NCI-H2196 treated with DMSO at 0.1 percent for 48 hours (cell line): ENCODE measurements around the gene ANXA6.

ENCODE experiments used
- DNase-seq: peaks from one replicate; lab custom pipeline; 2025; ENCODE audit not compliant: unreplicated experiment; lab: John Stamatoyannopoulos, UW

Gene ANXA6

GRCh38 chr5:151106043-151106442 lies 51.5 kb downstream of the ANXA6 start:
- DNase-seq: no peak

DNA sequence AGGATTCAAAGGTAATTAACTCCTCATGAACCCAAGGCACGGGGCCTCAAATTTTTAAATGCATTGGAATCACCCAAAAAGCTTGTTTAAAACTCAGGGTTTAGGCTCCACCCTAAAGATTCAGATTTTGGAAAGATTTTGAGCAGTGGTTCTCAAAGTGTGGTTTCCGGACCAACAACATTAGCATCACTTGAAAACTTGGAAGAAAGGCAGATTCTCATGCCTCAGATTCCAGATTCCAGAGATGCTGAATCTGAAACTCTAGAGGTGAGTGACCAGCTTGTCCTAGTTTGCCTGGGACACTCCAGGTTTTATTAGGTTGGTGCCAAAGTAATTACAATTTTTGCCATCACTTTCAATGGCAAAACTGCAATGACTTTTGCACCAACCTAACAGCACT lies 52.0 kb downstream of the ANXA6 start:
- DNase-seq: no peak

DNA sequence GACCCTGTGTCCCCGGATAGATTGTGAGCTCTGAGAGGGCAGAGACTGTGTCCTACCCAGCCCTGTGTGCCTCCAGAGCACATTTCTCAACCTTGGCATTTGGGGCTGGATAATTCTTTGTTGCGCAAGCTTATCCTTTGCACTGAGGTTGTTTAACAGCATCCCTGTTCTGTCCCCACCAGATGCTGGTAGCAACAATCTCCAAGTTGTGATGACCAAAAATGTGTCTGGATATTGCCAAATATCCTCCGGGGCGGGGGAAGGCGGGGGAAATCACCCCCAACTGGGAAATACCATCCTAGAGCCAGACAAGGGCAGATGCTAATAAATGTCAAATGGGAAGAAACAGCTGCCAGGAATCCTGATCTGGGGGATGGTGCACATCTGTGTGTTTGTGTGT lies 52.8 kb downstream of the ANXA6 start:
- DNase-seq: no peak

- DNase-seq: no peak
Observed at GRCh38 chr5:151101746-151102145, 55.8 kb downstream of the ANXA6 start.

- DNase-seq: no peak
Observed at GRCh38 chr5:151101151-151101550, 56.4 kb downstream of the ANXA6 start.

DNA sequence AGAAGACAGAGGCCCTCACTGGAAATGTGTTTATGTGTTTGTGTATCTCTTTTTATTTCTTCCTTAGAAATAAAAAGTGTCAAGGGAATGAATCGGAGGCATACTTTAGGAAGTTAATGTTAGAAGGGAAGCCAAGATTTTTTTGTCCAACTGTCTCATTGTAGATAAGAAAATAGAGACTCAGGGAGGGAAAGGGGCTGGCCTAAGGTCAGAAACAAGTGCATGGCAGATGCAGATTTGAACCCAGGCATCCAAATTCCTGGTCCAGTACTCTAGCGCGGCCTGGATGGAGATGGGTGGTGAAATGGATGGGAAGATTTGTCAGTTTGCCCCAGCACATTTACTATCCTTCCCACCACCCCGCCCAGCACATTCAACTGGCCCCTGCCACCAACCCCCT lies 56.9 kb downstream of the ANXA6 start:
- DNase-seq: no peak

DNA sequence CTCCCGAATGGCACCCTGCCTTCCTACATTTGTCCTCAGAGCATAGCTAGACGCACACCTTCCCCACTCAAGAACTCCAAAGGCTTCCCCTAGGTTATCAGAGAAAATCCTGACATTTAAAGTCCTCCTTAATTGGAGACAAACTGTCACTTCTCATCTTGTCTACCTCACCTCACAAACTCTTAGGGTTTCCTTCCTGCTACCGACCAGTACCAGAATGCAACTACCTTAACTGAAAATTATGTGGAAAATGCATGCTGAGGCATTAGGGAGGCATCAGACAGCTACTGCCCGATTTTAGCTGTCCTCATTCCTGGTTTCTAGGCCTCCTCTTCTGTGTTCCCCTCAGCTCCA lies 58.8 kb downstream of the ANXA6 start:
- DNase-seq: no peak

GRCh38 chr5:151097820-151098767 lies 59.5 kb downstream of the ANXA6 start:
- DNase-seq: no peak

GRCh38 chr5:151097061-151097460 lies 60.5 kb downstream of the ANXA6 start:
- DNase-seq: no peak

- DNase-seq: no peak
Observed at GRCh38 chr5:151096001-151096373, 61.6 kb downstream of the ANXA6 start.

DNA sequence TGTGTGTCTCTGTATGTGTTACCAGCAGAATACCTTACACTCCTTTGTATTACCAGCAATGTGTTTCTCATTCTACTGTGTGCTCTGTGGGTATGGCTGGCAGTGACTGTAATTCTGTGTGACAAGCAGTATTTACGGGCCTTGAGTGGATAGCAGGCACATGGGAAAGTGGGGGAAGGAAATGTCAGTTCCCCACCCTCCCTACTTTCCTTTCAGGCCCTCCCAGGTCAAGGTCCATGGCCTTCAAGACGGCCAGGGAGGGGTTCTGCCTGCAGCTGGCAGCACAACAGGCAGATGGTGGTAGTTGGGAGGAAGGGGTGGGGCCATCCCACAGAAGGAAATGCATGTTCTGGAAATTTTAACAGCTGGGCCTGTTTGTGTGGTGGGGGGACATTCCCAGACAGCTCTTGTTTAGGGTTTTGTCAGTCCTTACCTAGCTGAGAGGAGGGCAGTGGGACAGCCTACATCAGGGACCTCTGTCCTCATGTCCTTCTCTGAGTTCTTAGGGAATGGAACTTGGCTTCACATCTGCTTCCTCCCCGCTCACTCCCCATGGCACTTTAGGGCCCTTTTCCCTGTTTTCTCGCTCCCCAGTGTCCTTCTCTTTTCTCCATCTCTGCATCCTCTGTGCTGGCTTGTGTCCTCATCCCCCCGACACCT lies 62.1 kb downstream of the ANXA6 start:
- no peak for DNase-seq

- DNase-seq: no peak
Observed at GRCh38 chr5:151094852-151095245, 62.7 kb downstream of the ANXA6 start.

DNA sequence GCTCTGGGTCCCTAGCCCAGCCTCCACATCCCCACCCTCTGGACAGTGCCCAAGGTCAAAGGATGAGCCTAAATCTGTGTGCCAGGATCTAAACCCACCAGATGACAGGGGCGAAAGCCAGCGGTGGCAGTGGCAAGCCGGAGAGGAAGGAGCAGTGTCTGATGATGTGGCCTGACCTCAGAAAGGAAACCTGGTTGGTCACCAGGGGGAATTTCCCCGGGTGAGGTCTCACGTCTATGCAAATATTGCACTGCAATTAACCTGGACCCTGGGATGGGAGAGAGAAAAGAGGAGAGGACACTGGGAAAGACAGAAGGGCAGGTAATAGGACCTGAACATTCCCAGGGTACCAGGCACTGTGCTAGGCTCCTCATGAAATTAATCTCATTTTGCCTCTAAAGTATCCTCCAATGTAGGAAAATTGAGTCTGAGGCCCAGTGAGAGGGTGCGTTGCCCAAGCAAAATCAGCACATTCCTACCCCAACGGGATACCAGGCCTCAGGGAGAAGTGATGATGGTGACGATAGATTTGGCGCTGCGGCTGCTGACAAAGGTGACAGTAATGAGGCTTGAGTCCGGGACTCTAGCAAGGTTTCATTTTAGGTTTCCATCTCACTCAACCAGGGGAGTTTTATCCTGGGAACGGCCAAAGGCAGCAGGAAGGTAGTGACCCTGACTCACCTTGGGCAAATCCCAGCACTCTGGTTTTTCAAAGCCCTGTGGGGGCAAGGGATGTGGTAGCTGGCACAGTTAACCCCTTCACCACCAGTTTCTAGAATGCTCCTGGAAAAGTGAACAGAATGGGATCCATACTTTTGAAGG lies 63.3 kb downstream of the ANXA6 start:
- no peak for DNase-seq

GRCh38 chr5:151093476-151093889 lies 64.1 kb downstream of the ANXA6 start:
- DNase-seq: no peak

DNA sequence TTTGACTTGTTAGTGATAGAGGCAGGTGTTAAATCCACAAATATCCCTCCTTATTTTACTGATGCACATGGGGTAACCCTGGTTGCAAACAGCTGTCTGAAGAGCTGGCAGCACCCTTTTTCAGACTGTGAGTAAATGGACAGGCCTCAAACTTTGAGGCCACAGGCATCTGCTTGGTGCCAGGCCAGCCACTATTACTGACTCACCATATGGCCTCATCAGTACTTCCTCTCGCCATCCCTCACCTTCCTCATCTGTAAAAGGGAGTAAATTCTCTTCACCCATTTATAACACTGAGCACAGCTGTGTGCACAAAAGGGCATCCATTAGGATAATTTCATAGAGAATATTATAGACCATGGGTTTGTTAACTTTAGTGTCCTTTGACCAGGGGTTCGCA lies 64.8 kb downstream of the ANXA6 start:
- no peak for DNase-seq

GRCh38 chr5:151089726-151090125 lies 67.9 kb downstream of the ANXA6 start:
- DNase-seq: no peak

GRCh38 chr5:151088986-151089385 lies 68.6 kb downstream of the ANXA6 start:
- no peak for DNase-seq

- DNase-seq: no peak
Observed at GRCh38 chr5:151087486-151087885, 70.1 kb downstream of the ANXA6 start.

DNA sequence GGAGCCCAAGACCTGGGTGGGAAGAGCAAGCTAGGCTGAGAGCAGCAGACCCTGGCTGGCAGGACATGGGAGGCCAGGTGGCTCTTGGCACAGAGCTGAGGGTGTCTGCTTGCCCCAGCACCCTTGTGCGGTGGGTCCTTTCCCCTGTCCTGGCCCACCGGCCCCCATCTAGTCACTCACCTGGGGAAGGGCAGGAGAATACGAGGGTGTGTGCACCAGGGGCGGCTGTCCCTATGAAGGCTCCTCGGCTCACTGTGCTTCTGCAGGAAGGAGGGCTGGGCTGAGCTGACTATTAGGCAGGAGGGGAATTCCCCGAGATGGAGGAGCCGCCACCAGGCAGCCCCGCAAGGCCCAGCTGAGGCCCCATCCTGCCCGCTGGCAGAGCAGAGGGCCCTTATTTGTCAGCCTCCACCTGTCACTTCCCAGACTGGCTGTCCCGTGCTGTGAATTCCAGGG lies 70.6 kb downstream of the ANXA6 start:
- DNase-seq: no peak

DNA sequence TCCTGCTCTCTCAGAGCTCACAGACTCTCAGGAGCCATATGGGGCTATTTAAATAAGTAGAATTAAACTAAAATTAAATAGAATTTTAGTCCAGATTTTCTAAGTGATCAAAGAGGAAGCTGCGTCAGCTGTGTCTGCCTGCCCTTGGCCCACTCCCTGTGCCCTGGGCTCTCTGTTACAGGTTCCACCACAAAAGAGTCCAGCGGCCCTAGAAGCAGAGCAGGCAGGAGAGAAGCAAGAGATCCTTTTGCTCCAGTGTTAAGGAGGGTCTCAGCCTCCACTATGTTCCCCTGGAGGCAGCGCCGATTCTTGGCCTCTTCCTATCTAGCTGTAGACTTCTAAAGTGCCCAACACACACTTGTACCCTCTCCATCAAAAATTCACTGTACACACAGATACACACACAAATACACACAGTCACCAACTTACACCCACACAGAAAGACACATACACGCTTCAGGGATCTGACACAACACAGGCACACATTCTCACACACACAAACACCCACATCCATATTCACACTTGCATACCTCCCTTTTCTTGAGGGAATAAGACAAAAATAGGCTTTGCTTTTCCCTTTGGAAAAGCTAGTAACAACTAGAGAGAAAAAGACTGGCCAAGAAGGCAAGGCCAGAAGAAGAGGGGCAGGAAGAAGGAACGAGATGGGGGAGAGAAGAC lies 71.2 kb downstream of the ANXA6 start:
- no peak for DNase-seq

DNA sequence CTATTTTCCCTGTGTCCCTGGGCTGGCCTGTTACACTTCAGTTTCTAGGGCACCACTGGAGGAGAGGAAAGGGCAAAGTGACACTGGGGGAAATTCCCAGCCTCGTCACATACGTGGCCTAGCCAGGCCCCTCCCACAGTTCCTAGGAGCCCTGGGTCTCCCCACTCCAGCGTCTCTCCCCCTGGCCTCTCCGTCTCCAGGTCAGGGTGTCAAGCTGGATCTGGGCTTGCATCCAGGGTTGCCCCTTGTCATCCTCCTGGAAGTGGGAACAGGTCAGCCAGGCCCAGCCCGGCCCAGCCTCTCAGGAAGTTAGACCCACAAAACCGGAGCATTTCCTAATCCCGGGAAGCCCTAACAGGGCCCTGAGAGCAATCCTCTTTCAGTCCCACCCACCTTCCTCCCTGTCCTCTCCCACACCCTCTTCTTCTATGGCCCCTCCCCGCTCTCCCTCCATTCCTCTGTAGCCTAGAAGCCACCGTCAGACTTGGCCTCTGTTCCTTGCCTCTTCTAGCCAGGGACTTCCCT lies 72.0 kb downstream of the ANXA6 start:
- DNase-seq: no peak
